ENCODE results near the gene CARM1.
"Not testable (repeated sequence)": the region's sequence is repeated elsewhere in the genome, so short reads cannot be mapped to it uniquely, and the experiment has no call there.

The CARM1 gene

DNA sequence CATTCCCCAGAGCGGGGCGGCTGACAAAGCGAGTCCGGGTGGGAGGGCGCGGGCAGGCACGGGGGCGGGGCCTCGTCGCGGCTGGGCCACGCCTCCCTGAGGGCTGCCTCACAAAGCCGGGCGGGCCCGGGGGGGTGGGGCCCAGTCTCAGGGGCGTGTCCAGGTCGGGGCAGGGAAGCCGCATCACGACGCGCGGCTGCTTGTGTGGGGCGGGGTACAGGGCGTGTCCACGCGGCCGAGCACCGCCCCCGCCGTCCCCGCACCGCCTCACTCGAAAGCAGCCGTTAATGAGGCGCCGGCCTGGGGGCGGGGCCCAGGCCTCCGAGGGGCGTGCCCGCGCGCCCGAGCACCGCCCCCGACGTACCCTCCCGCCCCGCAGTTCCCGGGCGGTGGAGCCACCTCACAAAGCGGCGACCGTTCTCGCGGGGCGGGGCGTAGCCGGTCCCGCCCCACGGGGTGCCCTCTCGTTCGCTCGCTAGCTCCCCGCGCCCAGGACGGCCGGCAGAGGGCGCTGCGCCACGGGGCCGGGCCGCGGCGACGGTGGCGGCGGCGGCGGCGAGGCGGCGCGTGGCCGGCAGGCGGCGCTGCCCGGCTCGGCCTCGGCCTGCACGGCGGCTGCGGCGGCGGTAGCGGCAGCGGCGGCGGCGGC, at the start of gene CARM1:
TSS of gene CARM1 (plus strand) at position 599 of the 649 bp plus-strand sequence. CDS start 150 bp downstream, outside the sequence.
- DNase-seq (ENCODE audit: low spot score): peak; percentile 100

DNA sequence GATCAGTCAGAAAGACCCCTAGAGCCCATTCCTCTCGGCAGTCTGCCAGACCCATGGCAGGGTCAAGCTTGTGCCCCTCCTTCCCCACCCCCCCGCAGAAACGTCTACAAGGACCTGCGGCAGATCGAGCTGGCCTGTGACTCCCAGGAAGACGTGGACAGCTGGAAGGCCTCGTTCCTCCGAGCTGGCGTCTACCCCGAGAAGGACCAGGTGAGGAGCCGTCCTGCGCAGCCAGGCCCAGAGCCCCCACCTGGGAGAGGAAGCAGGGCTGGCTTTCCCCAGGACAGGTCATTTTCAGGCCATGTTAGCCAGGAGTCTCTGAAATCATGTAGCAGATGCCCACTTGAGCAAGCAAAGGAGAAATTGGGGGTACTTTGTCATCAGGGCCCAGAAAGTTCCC, 47.7 kb upstream of the CARM1 start:
- DNase-seq (ENCODE audit: low spot score): no peak

DNA sequence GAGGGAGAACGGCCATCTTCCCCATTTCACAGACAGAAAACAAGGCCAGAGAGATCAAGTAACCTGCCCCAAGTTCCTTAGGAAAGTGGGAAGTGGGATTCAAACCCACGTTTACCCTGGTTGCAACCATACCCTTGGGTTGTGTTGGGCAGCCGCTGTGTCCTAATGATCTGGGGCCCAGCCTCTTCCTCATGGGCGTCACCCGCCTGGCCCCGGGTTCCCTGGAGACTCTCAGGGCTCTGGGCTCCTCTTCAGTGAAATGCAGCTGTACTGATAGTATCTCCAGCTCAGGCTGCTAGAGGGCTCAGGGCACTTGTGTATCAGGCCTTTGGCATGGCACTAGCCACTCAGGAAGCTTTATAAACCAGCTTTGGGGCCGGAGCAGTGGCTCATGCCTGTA, 45.1 kb upstream of the CARM1 start:
- no peak for DNase-seq (ENCODE audit: low spot score)

DNA sequence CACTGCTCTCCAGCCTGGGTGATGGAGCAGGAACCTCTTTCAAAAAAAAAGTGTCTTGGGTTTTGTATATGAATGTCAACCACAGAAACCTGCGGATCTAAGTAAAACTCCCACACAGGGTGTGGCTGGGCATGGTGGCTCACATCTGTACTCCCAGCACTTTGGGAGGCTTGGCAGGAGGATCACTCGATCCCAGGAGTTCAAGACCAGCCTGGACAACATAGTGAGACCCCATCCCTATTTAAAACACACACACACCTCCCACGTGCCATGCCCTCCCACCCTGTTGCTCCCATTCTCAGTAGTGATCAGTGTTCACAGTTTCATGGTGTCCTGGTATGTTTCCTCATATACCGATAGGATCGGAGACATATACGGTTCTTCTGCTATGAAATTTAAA, 44.5 kb upstream of the CARM1 start:
- DNase-seq (ENCODE audit: low spot score): no peak

DNA sequence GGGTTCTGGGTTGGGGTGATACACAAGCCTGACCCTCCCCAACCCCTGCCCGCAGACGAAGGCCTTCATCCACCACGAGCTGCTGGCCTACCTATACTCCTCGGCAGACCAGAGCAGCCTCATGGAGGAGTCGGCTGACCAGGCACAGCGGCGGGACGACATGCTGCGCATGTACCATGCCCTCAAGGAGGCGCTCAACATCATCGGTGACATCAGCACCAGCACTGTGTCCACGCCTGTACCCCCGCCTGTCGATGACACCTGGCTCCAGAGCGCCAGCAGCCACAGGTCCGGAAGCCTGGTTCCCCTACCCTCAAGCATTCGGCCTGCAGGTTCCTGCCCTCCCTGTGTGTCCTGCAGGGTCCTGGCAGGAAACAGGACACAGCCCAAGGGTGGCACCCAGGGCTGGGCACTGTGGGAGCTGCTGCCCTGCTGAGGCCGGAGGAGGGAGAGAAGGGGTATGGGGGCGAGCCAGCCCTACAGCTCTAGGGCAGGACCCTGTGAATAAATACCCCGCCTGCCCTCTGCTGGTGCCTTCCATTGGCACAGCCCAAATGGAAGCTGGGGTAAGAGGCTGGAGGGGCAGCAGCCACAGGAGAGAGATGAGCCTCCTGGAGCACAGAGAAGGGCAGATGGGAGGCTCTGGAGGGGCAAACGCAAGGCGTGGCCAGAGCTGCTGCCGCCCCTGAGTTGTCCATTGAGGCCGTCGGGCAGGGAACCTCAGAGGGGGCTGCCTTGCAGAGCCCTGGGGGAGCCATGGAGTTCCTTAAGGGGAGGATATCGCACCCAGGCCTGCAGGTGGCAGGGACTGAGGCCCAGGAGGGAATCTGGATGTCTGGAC, 42.2 kb upstream of the CARM1 start:
- DNase-seq (ENCODE audit: low spot score): no peak

DNA sequence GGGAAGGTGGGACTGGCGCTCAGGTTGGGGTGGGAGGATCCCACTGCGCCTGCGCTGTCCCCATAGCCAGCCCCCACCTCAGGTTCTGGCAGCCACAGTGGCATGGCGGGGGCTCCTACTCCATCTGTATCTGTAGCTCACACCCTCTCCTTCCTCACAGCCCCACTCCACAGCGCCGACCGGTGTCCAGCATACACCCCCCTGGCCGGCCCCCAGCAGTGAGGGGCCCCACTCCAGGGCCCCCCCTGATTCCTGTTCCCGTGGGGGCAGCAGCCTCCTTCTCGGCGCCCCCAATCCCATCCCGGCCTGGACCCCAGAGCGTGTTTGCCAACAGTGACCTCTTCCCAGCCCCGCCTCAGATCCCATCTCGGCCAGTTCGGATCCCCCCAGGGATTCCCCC, 41.4 kb upstream of the CARM1 start:
- no peak for DNase-seq (ENCODE audit: low spot score)

DNA sequence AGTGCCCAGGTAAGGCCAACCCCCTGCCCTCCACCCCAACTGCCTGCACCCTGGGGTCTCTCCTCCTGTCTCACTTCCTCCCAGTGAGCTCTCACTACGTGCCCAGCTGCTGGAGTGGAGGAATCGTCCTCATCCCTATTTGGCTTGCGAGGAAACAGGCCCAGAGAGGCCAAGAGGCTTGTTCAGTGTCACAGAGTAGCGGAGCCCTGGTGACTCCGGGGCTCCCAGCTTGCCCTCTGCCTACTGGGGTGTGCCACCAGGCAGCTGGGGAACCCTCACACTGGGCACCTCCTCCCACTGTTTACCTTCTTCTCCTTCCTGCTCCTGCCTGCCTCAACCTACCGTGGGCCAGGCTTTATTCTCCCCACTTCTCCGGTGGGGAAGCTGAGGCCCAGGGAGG, 41.0 kb upstream of the CARM1 start:
- DNase-seq (ENCODE audit: low spot score): no peak

DNA sequence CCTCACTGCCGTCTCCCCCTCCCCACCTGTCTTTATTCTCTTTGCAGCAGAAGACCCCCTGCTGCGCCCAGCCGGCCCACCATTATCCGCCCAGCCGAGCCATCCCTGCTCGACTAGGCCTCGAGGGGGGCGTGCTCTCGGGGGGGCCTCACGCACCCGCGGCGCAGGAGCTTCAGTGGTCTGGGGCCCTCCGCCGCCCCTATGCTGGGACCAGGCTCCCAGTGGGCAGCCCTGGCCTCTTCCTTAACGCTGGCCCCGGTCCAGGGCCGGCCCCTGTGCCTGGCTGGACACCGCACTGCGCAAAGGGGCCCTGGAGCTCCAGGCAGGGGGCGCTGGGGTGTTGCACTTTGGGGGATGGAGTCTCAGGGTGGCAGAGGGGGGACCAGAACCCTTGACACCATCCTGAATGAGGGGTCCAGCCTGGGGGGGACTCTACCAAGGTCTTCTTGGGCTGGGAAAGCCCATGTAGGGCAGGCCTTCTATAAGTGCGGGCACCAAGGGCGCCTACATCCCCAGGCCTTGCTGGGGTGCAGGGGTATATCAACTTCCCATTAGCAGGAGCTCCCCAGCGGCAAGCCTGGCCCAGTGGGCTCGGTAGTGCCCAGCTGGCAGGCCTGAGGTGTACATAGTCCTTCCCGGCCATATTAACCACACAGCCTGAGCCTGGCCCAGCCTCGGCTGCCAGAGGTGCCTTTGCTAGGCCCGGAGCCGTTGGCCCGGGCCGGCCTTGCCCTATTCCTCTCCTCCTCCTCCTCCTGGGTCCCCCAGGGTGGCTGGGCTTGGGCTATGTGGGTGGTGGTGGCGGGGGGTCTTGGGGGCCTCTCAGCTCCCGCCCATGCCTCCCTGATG, 40.2 kb upstream of the CARM1 start:
- no peak for DNase-seq (ENCODE audit: low spot score)

DNA sequence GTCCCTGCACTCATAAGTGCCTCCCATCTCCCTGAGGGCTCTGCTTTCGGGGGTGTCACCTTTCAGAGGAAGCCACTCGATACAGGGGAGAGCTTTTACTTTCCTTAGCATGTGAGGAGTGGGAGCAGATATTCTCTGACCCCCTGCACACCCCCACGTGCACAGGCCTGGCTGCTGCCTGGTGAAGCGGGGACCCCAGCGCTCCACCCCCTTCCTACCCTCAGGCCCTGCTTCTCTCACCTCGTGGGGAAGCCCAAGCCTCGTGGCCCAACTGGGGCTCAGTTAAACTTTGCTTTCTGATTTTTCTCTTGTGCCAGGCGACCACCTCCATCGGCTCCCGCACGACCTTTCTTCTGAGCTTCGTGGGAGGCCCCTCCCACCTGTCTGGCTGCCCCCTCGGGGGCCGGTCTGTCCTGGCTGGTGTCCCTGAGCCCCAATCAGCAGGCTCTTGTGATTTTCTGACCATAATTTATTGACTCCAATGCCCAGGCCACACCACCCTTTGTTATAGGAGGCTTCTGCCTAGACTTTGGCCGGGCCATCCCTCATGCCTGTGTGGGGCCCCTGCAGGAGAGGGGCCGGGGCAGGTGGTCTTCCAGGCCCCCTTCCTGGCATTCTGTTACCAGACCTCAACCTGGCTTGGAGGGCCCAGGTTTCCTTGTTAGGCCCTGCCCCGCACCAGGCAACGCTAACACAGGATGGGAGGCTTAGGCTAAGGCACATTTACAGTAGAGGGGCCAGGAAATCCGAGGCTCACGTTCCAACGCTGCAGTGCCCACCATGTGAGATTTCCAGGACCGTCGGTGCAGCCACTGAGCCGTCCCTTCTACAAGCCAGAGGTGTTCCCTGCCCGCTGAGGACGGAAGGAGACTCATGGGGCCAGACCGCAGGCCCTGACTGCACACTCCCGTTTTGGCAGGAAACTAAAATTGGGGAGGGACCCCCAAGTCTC, 39.1 kb upstream of the CARM1 start:
- DNase-seq (ENCODE audit: low spot score): no peak

DNA sequence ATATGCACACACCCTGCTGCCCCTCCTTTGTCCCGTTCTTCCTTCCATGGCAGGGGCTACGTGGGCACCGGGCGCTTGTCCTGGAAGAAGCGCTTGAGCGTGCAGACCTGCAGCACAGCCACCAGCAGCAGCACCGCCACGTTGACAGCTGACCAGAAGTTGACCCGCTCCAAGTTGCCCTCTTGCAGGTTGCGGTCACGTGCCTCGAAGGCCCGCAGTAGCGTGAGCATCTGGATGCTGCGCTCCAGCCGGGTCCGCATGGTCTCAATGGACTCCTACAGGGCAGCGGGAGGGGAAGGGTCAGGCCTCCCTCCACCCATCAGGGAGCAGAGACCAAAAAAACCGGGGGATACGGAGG, 38.4 kb upstream of the CARM1 start:
- DNase-seq (ENCODE audit: low spot score): no peak

DNA sequence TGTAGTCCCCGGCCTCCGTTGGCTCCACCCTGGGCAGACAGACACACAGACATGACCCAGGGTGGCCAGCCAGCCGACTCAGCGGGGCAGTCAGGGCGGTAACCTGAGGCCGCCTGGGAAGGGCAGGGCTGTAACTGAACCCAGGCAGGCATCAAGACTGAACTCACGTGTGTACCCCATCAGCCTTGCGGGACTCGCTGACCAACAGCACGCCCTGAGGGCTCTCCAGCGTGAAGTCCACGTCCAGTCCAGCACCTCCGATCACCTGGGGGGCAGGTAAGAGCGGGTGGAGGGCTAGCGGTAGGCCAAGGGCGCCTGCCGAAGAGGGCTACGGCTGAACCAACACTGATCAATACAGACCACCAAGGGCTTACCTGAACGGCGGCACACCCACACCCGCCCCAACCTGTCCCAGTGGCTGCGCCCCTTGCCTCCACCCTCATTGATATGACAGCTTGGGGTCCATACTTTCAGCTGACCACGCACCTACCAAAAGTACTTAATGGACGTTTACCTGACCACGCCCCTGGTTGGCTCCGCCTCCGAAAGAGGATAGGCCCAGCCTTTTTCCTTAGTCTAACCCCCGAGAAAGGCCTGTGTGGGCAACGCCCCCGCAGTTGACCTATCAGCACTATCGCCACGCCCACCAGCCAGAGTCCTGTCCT, 36.1 kb upstream of the CARM1 start:
- no peak for DNase-seq (ENCODE audit: low spot score)

DNA sequence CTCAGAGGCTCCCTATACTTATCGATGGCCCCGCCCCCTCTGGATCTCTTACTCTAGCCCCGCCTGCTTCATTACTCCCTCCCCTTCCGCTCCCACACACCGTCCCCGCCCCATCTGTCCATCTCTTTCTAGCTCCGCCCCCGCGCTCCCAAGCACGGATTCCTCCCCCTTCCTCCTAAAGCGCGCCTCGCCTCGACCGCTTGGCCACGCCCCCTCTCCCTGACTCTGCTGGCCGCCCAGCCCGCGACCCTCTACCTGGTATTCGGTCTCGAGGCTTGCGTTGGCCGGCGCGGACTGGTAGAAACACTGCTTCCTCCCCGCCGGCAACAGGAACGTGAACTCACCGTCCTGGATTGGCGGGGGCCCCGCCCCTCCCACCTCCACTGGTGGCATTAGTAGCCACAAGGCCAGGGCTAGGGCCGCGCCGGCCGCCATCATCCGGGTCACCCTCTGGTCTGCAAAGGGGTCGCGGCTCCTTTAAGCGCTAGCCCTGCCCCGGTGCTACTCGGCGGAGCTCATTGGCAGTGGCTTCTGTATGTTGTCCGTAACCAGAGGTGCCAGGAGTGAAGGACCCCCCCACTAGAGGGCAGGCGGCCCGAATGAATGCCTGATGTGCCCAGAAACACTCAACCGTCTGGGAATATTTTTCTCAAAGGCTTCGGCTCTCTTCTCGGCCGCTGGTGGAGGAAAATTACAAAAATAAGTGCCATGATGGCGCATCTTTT, 35.4 kb upstream of the CARM1 start, which contains the start of gene TMED1:
TSS of gene TMED1 (minus strand) at position 459 of the 725 bp plus-strand sequence. CDS start at position 438, 21 bp downstream.
- DNase-seq (ENCODE audit: low spot score): peak; percentile 92

DNA sequence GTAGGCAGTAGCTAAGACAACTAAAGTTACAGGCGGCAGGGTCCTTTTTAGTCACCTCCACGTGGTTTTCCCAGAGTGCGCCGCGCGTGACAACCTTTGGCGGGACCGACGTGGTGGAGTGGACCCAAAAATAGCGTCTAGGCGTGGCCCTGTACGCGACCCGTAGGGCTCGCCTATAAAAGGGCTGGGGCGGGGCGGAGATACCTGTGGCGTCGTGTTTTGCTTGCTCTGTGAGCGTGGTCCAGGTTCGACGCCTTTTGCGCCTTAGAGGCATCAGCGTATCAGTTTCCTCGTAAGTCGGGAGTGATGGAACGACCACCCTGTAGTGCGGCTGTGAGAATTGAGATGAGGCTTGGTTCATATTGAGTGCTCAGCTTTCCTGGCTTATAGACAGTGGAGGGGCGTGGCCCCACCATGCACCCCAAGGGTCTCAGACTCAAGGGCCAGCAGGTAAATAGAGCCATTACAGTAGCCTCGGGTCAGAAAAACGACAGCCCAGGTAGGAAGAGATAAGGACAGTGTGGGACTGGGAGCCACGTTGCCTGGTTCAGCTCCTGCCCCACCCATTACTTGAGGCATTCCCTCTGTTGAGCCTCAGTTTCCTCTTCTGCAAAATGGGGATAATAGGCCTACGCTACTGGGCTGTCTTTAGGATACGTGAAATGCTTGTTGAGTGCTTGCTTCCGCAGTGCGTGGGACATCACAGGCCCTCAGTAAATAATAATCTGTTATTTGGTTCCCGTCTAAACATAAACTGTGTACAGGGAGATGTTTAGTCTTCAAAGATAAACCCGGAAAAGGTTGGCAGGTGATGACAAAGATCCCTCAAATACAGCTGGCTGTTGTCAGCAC, 34.6 kb upstream of the CARM1 start:
- peak; percentile 80 for DNase-seq (ENCODE audit: low spot score)

DNA sequence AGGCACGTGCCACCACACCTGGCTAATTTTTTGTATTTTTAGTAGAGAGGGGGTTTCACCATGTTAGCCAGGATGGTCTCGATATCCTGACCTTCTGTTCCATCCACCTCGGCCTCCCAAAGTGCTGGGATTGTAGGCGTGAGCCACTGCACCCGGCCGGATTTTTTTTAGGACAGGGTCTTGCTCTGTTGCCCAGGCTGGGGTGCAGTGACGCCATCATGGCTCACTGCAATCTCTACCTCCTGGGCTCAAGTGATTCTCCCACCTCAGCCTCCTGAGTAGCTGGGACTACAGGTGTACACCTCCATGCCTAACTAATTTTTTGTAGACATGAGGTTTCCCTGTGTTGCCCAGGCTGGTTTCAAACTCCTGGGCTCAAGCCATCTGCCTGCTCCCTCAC, 33.7 kb upstream of the CARM1 start:
- not testable (repeated sequence) for DNase-seq (ENCODE audit: low spot score)

DNA sequence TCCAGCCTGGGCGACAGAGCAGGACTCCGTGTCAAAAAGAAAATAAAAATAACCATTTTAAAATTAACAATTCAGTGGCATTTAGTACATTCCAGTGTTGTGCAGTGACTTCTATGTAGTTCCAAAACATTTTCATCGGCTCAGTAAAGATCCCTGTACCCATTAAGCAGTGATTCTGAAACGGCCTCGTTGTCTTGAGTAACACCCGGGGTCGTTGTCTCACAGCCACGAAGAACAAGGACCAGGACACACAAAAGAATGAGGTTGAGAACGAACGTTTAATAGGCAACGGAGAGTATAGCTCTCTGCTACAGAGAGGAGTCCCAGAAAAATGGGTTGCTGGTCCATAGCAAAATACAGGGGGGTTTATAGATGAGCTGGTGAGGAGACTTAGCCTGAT, 33.0 kb upstream of the CARM1 start:
- DNase-seq (ENCODE audit: low spot score): no peak

DNA sequence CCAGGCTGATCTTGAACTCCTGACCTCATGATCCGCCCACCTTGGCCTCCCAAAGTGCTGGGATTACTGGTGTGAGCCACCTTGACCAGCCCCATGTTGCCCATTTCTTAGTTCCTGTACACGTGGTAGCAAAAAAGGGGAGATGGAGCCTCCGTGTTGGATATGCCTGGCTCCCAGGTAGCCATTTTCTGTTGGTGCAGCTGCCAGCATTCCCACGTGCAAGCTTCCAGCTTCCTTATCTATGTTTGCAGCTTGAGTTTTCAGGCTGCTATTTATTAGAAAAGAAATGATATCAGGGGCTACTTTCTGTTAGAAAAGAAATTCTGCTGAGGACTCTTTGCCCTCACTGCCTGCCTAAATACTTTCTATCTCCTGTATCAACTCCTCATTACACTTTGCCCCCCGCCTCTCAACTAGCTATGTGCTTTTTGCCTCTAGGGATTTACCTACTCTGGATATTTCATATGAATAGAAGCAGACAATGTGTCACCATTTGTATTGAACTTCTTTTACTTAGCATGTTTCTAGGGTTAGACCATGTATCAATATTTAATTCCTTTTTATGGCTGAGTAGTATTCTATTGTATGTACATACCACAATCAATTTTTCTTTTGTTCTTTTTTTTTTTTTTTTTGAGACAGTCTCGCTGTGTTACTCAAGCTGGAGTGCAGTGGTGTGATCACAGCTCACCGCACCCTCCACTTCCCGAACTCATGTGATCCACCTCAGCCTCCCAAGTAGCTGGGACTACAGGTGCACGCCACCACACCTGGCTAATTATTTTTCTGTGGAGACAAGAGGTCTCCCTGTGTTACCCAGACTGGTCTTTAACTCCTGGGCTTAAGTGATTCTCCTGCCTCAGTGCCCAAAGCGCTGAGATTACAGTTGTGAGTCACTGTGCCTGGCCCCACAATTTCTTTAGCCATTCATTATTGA, 32.0 kb upstream of the CARM1 start:
- no peak for DNase-seq (ENCODE audit: low spot score)

DNA sequence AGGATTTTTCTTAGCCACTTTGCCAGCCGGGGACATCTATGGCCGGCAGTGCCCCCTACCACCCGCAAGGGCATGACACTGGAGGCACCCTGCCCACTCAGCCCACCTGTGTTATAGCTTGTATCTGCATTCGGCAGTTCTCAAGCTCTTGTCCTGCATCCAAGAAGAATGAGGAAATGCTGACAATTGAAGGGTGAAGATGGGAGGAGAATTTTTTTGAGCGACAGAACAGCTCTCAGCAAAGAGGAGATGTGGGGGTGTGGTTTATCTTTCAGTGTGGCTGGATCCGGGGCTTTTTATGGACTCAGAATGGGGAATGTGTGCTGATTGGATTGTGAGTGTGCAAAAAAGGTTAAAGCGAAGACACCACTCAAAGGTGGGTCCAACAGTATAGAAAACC, 28.6 kb upstream of the CARM1 start:
- DNase-seq (ENCODE audit: low spot score): no peak
